Right lobe of liver (tissue), 4 donors: ENCODE results near the gene CXCR6.

Experiments
- POLR2A ChIP-seq: fragments of 450-650 bp; IDR thresholded peaks from one replicate; pipeline ENCODE4 v1.6.1; 2017; ENCODE audit warnings: antibody characterized with exemption, mild to moderate bottlenecking
- TF ChIP-seq, protein P1 (sequence below), 4 donors: fragments of 200-600 bp in 3 of 4; fragments of 450-650 bp in 1 of 4; IDR thresholded peaks; one replicate each; pipeline versions ENCODE4 v1.5.1 to v1.8.0; 2016 to 2022; ENCODE audit warnings: antibody characterized with exemption in 4 of 4, mild to moderate bottlenecking in 2 of 4
- donor health status: DM: no; HTN: no; CAD: no.
- donor health status: DM: no; HTN: no; CAD: no.
- donor health status: DM: no; HTN: yes; CAD: no.

GRCh38 chr3:45932112-45932511, 11.2 kb upstream of the CXCR6 start:
- TF ChIP-seq, protein P1, sequence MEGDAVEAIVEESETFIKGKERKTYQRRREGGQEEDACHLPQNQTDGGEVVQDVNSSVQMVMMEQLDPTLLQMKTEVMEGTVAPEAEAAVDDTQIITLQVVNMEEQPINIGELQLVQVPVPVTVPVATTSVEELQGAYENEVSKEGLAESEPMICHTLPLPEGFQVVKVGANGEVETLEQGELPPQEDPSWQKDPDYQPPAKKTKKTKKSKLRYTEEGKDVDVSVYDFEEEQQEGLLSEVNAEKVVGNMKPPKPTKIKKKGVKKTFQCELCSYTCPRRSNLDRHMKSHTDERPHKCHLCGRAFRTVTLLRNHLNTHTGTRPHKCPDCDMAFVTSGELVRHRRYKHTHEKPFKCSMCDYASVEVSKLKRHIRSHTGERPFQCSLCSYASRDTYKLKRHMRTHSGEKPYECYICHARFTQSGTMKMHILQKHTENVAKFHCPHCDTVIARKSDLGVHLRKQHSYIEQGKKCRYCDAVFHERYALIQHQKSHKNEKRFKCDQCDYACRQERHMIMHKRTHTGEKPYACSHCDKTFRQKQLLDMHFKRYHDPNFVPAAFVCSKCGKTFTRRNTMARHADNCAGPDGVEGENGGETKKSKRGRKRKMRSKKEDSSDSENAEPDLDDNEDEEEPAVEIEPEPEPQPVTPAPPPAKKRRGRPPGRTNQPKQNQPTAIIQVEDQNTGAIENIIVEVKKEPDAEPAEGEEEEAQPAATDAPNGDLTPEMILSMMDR (IDR thresholded peaks at IDR 0.05), result no peak
- TF ChIP-seq POLR2A, result no peak
